UCSD-AML1 (cell line): Measurements from ENCODE around the gene RAET1E.
"Not testable (repeated sequence)": the region's sequence is repeated elsewhere in the genome, so short reads cannot be mapped to it uniquely, and the experiment has no call there.

Experiments
- DNase-seq: peaks from one replicate; lab custom pipeline; 2025; ENCODE audit not compliant: unreplicated experiment; lab: John Stamatoyannopoulos, UW

The RAET1E gene

DNA sequence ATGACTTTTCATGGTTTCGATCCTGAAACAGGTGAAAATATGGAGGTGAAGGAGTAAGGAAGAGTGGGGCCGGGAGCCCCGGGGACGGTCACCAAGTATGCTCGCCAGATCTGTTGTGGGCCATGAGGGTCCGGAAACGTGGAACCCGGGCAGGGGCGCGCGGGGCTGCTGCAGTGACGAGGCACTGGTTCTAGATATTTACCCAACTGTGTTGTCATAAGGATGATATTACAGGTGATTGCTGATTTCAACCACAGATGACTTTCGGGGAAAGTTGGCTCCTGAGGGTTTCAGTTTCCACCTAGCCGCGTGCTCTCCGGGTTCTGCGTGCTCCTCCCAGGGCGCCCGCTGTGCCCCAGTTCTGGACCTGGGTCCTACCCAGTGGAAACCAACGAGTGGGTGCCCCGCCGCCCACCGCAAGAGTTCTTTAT lies 12.8 kb upstream of the RAET1E start:
- no peak for DNase-seq

GRCh38 chr6:149909701-149910470 lies 12.0 kb upstream of the RAET1E start:
- no peak for DNase-seq

DNA sequence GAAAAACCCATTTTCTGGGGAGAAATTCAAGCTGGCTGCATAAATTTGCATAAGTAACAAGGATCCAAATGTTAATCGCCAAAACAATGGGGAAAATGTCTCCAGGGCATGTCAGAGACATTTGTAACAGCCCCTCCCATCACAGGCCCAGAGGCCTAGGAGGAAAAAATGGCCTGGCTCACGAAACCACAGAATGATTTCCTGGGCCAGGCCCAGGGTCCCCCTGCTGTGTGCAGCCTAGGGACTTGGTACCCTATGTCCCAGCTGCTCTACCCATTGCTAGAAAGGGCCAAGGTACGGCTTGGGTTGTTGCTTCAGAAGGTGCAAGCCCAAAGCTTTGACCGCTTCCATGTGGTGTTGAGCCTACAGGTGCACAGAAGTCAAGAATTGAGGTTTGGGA lies 10.6 kb upstream of the RAET1E start:
- DNase-seq: not testable (repeated sequence)

DNA sequence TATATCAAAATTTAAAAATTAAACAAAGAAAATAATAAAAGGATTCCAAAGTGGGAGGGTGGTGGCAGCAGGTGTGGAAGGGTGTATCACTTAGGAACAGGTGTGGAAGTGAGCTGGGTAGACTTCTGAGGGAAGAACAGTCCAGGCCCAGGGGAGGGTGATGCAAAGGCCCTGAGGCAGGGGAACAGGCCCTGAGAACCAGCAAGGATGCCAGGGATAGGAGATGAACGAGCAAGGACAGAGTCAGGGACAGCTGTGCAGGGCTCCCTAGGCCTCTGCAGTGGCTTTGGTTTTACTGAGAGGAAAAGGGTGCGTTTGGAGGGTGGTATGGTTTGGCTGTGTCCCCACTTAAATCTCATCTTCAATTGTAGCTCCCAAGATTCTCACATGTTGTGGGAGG lies 9.4 kb upstream of the RAET1E start:
- no peak for DNase-seq

GRCh38 chr6:149906405-149906804 lies 8.5 kb upstream of the RAET1E start:
- DNase-seq: no peak

DNA sequence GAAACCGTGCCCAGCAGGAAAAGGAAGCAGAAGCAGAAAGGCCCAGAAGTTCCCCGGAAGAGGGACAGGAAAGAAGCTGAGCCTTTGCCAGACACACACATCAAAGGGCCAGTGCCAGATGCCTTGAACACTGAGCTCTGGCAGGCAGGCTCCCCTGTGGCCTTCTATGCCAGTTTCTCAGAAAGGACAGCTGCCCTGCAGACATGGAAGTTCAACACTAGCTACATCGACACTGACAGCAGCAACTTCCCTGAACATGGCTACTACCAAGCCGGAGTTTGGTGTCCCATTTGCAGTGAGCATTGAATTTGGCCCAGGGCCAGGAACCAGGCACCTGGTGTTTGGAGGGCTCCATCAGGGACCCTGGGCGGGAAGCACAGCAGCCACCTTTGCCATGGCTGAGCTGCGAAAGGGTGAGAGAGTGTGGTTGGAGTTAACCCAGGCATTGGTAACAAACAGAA lies 8.0 kb upstream of the RAET1E start:
- no peak for DNase-seq

DNA sequence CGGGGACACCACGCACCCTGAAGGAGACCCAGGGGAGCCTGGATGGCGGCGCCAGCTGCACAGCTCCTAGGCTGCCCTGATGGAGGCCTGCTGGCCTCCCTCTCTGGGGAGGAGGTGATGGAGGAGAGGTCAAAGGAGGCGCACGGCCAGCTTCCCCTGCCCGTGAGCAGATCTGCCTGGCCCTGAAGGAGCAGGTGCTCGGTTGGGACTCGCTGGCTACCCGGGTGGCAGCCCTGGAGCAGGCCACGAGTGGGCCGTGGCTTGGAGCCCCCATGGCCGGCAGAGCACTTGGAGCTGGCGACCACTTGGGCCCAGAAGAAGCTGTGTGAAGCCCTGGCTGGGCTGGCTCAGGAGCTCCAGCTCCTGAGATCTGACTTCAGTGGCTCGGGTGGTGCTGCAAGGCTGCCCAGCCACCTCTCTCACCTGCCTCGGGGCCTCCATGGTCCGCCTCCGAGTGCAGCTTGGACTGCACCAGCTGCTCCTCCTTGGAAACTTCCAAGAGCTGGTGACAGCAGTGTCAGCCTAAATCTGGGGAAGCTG lies 7.5 kb upstream of the RAET1E start:
- no peak for DNase-seq

DNA sequence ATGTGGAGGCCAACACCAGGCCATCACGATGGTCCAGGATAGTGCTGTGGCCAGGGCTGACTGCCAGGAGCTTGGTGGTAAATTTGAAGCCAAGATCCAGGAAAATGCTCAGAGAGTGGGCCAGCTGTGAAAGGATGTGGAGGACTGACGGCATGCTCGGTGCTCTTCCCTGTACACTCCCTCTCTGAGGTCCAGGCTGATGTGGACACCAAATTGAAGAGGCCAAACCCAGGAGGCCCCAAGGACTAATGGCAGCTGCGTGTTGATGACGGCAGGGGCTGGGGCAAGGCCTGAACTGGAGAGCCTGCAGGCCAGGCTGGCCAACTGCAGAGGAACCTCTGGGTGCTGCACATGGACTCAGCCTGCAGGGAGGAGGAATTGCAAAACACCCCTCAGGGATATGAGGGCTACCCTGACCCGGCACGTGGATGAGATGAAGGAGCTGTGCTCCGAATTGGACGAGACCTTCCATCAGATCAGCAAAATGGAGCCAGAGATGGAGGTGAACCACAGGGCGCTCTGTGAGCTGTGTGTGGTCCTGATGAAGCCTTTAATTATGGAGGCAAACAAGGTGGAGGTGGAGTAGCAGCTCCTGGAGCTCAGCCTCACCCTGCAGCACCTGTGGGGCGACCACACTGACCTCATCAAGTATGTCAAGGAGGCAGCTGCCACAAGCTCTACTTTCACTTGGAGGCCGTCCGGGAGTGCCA lies 6.9 kb upstream of the RAET1E start:
- DNase-seq: no peak

- no peak for DNase-seq
These were observed 6.2 kb upstream of the RAET1E start for GRCh38 chr6:149903938-149904611.

DNA sequence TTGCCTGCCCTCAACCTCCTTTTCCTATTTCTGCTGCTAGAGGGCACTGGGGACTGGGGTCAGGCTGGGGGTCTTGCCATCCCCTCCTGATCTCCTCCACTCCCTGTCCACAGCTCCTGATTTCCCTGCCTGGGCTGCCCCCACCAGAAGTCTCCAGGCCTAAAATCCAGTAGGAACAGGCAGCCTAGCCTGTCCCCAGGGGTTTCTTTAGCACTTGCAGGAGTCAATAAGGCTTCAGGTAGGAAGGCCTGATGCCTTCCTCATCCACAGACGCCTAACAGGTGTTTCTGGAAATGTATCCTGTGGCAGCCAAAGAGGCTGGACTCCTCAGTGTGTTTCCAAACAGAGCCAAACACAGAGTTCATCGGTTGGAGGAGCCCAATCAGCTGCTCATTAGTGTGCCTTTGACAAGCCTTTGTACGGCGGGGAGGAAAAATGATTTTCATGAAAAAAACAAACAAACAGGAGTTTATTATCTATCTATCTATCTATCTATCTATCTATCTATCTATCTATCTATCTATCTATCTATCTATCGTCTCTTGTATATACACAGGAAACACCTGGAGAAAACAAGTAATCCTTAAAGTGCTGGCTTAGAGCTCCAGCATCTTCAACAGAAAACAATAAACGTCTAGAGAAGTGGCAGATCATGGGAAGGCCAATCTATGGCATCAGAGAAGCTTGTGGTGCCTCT lies 3.7 kb upstream of the RAET1E start:
- no peak for DNase-seq

GRCh38 chr6:149900620-149901443 lies 2.9 kb upstream of the RAET1E start:
- DNase-seq: no peak

GRCh38 chr6:149899926-149900619 lies 2.2 kb upstream of the RAET1E start:
- no peak for DNase-seq

- no peak for DNase-seq
These were observed 1.6 kb upstream of the RAET1E start for GRCh38 chr6:149899486-149899885.

GRCh38 chr6:149898966-149899365 lies 1.1 kb upstream of the RAET1E start:
- no peak for DNase-seq

DNA sequence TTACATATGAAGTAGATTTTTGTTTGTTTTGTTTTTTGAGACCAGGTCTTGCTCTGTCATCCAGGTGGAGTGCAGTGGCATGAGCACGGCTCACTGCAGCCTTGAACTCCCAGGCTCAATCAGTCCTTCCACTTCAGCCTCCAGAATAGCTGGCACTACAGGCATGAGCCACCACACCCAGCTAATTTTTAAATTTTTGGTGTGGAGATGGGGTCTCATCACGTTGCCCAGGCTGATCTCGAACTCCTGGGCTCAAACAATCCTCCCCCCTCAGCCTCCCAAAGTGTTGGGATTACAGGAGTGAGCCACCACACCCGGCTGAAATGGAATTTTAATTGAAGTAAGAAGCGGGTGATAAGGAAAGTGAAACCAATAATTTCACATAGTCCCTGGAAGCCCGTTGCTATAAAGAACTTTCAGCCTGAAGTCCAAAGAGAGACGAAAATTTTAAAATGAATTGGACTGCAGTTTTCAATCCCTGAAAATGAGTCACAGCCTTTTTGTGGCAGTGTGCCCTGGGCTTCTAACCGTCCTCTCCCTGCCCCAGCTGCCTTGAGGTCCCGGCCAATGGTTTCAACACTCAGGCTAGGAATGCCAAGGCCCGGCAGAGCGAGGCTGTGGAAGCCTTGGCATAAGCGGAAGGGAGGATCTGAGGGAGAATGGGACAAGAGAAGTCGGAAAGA lies 757 bp downstream of the RAET1E start:
- DNase-seq: no peak

DNA sequence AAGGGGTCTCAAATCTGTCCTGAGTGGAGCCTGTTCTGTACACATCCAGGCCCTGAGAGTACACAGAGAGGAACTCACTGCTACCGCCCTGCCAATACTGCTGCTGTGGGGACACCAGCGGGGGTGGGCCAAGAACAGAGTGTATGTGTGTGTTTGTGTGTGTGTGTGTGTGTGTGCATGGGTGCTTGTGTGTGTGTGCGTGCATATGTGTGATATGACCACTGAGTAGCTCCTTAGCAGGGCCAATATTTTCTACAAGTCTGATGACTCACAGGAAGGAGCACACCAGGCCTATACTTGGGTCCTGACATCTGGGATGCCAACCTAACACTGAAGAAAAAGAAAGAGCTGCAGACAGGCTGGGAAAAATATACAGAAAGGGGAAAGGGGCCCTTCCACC lies 1.4 kb downstream of the RAET1E start:
- DNase-seq: no peak

DNA sequence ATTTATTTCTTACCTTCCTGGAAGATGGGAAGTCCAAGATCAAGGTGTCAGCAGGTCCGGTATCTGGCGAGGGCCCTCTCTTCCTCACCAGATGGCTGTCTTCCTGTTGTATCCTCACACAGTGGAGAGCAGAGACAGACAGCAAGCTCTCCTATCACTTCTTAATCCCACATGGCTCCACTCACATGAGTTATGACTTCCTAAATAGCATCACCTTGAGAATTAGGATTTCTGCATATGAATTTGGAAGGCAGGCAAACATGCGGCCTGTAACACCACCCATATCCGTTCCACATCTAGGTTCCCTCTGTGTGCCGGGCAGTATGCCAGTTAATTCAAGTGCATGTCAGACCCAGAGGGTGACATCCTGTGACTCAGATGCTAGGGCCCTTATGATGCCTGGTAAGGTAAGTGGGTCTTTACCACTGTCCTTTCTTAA lies 2.1 kb downstream of the RAET1E start:
- peak; percentile 49 for DNase-seq

GRCh38 chr6:149895048-149895590 lies 2.8 kb downstream of the RAET1E start:
- DNase-seq: peak; percentile 57

DNA sequence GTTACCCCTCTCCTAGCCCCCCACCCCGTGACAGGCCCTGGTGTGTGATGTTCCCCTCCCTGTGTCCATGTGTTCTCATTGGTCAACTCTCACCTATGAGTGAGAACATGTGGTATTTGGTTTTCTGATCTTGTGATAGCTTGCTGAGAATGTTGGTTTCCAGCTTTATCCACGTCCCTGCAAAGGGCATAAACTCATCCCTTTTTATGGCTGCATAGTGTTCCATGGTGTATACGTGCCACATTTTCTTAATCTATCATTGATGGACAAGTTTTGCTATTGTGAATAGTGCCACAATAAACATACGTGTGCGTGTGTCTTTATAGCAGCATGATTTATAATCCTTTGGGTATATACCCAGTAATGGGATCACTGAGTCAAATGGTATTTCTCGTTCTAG lies 6.0 kb downstream of the RAET1E start:
- DNase-seq: not testable (repeated sequence)
